ENCODE results near the gene OTOS.

Gene OTOS

GRCh38 chr2:240103136-240103535 lies 37.3 kb downstream of the OTOS start:
- no peak for TF ChIP-seq FOXP2 (optimal IDR thresholded peaks at IDR 0.05; ENCODE audit: borderline replicate concordance, extremely low read depth, extremely low read length, insufficient read depth)
- TF ChIP-seq POLR2AphosphoS5 (IDR thresholded peaks at IDR 0.05; ENCODE audit: low read depth, low read length): no peak
- no peak for TF ChIP-seq TAF1 (IDR thresholded peaks at IDR 0.05; ENCODE audit: borderline replicate concordance, insufficient read depth, low read length)
- TF ChIP-seq REST (IDR thresholded peaks at IDR 0.05; ENCODE audit: insufficient read depth in 1 of 2, low read depth in 2 of 2, low read length in 2 of 2): no peak
- TF ChIP-seq SIN3A (IDR thresholded peaks at IDR 0.05; ENCODE audit: borderline replicate concordance, insufficient read depth, low read length): no peak

GRCh38 chr2:240098349-240098748 lies 42.1 kb downstream of the OTOS start:
- TF ChIP-seq REST (IDR thresholded peaks at IDR 0.05; ENCODE audit: insufficient read depth in 1 of 2, low read depth in 2 of 2, low read length in 2 of 2) (no peak), POLR2AphosphoS5 (IDR thresholded peaks at IDR 0.05; ENCODE audit: low read depth, low read length) (no peak), TAF1 (IDR thresholded peaks at IDR 0.05; ENCODE audit: borderline replicate concordance, insufficient read depth, low read length) (no peak), FOXP2 (optimal IDR thresholded peaks at IDR 0.05; ENCODE audit: borderline replicate concordance, extremely low read depth, extremely low read length, insufficient read depth) (no peak), SIN3A (IDR thresholded peaks at IDR 0.05; ENCODE audit: borderline replicate concordance, insufficient read depth, low read length) (no peak)

- TF ChIP-seq POLR2AphosphoS5 (IDR thresholded peaks at IDR 0.05; ENCODE audit: low read depth, low read length) (no peak), REST (IDR thresholded peaks at IDR 0.05; ENCODE audit: insufficient read depth in 1 of 2, low read depth in 2 of 2, low read length in 2 of 2) (no peak)
Observed at GRCh38 chr2:240095556-240096523, 44.6 kb downstream of the OTOS start.

- TF ChIP-seq POLR2AphosphoS5 (IDR thresholded peaks at IDR 0.05; ENCODE audit: low read depth, low read length) (no peak), TAF1 (IDR thresholded peaks at IDR 0.05; ENCODE audit: borderline replicate concordance, insufficient read depth, low read length) (no peak), SIN3A (IDR thresholded peaks at IDR 0.05; ENCODE audit: borderline replicate concordance, insufficient read depth, low read length) (no peak)
Observed at GRCh38 chr2:240089306-240089705, 51.2 kb downstream of the OTOS start.
